ENCODE measurements around the gene RPL37.

DNA sequence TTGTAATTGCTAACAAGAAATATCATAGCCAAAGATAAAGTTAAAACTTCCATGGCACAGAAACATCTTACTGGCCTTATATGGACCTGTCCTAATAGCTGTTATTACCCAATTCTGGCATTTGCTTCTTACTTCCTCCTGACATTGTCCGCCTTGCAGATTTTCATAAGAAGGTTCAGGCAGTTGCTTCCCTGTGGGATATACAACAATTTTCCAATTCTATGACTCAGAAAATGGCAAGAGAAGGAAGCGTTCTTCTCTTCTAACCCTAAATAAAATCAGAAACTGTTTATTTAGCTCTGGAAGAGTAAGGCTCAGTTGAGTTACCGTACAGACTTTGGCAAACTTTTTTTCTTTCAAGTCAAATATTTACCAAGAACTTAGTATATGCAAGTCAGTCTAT, 38.5 kb downstream of the RPL37 start:
- no peak for TF ChIP-seq POLR2A (IDR thresholded peaks at IDR 0.05; ENCODE audit: low read length)
- TF ChIP-seq GATA1 (IDR thresholded peaks at IDR 0.05; ENCODE audit: low read depth, low read length): no peak

Data from erythroblast (primary cell).